ENCODE results near the gene ODAM.
"Not testable (repeated sequence)": the region's sequence is repeated elsewhere in the genome, so short reads cannot be mapped to it uniquely, and the experiment has no call there.

ODAM gene

DNA sequence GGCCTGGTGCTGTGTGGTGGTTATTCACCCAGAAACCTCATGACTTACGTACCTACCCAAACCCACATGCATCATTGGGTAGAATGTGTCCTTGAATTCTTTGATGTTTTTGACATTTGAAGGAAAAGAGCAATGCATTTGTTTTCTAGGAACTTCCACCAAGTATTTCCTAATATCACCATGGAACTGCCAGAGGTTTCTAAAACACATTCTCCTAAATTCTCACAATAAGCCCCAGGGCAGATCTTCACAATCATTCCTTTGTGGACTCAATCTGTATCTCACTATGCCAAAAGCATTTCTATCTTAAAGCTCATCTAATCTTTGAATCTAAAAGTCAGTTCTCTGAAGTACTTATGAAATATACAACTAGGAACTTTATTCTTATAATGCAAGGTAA lies 8.3 kb upstream of the ODAM start:
- DNase-seq (ENCODE audit: low read depth) = no peak
- no peak overlapping the region for H3K4me3 ChIP-seq (ENCODE audit: low read length)
- TF ChIP-seq CTCF (IDR thresholded peaks at IDR 0.05; ENCODE audit: insufficient read depth, low read depth, low read length, missing control alignments) = no peak

DNA sequence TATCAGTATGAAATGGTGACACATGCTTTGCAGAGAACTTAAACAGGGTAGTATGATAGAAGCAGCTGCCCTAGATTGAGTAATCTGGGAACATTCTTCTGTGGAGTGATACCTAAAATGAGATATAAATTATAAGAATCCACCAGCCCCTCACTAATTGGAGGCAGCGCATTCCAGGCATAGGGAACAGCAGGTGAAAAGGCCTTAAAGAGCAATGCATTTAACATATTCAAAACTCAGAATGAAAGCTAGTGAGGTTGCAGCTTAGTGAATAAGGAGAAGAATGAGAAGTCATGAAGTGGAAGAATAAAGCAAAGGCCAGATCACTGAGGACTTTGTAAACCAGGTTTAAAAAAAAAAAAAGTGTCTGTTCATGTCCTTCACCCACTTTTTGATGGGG lies 4.9 kb upstream of the ODAM start:
- H3K4me3 ChIP-seq (ENCODE audit: low read length) = no peak overlapping the region
- no peak for DNase-seq (ENCODE audit: low read depth)
- no peak for TF ChIP-seq CTCF (IDR thresholded peaks at IDR 0.05; ENCODE audit: insufficient read depth, low read depth, low read length, missing control alignments)

DNA sequence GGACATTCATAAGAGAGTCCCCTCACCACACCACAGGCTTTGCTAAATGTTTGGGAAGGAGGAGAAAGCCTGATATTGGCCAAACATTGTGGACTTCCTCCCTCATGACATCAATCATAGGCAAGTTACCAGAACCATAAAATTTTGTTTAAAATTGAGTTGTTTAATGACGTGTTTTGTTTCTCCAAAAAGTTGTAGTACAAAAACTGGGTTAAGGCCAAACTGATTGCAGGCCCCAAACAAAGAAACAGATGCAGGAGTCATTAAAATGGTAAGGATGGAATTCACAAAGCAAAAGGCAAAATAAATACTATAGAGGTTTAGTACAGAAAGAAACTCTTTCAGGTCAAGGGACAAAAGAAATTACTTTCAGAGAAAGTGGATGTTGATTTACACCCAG lies 3.9 kb upstream of the ODAM start:
- TF ChIP-seq CTCF (IDR thresholded peaks at IDR 0.05; ENCODE audit: insufficient read depth, low read depth, low read length, missing control alignments) = no peak
- H3K4me3 ChIP-seq (ENCODE audit: low read length) = no peak overlapping the region
- no peak for DNase-seq (ENCODE audit: low read depth)

- no peak for TF ChIP-seq CTCF (IDR thresholded peaks at IDR 0.05; ENCODE audit: insufficient read depth, low read depth, low read length, missing control alignments)
- no peak for DNase-seq (ENCODE audit: low read depth)
- no peak overlapping the region for H3K4me3 ChIP-seq (ENCODE audit: low read length)
Observed at GRCh38 chr4:70192895-70193294, 2.6 kb upstream of the ODAM start.

GRCh38 chr4:70196857-70197256 lies 1.3 kb downstream of the ODAM start:
- peak; percentile 54 for DNase-seq (ENCODE audit: low read depth)
- no peak overlapping the region for H3K4me3 ChIP-seq (ENCODE audit: low read length)
- TF ChIP-seq CTCF (IDR thresholded peaks at IDR 0.05; ENCODE audit: insufficient read depth, low read depth, low read length, missing control alignments) = no peak

GRCh38 chr4:70197842-70198241 lies 2.3 kb downstream of the ODAM start:
- no peak for TF ChIP-seq CTCF (IDR thresholded peaks at IDR 0.05; ENCODE audit: insufficient read depth, low read depth, low read length, missing control alignments)
- H3K4me3 ChIP-seq (ENCODE audit: low read length) = no peak overlapping the region
- DNase-seq (ENCODE audit: low read depth) = no peak

- DNase-seq (ENCODE audit: low read depth) = no peak
- no peak overlapping the region for H3K4me3 ChIP-seq (ENCODE audit: low read length)
- no peak for TF ChIP-seq CTCF (IDR thresholded peaks at IDR 0.05; ENCODE audit: insufficient read depth, low read depth, low read length, missing control alignments)
Observed at GRCh38 chr4:70203601-70204000, 8.1 kb downstream of the ODAM start.

DNA sequence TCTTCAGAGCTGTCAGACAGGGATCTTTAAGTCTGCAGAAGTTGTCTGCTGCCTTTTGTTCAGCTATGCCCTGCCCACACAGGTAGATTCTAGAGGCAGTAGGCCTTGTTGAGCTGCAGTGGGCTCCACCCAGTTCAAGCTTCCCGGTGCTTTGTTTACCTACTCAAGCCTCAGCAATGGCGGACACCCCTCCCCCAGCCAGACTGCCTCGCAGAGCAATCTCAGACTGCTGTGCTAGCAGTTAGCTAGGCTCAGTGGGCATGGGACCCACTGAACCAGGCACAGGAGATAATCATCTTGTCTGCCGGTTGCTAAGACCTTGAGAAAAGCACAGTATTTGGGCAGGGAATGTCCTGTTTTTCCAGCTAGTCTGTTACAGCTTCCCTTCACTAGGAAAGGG lies 17.2 kb downstream of the ODAM start:
- not testable (repeated sequence) for DNase-seq (ENCODE audit: low read depth); H3K4me3 ChIP-seq (ENCODE audit: low read length)

DNA sequence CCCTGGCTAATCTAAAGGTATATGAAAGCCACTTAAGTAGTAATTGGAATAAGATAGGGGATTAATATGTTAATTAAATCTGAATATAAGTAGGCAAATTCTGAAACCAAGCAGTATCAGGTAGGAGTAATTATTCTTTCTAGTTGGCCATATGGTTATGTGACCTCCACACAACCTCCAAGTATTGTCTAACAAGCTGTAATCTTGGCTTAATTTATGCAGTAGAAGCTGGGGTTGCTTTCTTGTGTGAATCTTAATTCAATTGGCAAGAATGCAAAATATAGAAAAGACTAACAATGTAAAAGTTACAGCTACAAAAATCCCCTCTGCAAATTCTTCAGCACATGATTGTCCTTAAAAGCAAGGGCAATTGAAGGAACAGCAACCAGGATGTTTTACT lies 20.6 kb downstream of the ODAM start:
- H3K4me3 ChIP-seq (ENCODE audit: low read length); DNase-seq (ENCODE audit: low read depth): not testable (repeated sequence)

DNA sequence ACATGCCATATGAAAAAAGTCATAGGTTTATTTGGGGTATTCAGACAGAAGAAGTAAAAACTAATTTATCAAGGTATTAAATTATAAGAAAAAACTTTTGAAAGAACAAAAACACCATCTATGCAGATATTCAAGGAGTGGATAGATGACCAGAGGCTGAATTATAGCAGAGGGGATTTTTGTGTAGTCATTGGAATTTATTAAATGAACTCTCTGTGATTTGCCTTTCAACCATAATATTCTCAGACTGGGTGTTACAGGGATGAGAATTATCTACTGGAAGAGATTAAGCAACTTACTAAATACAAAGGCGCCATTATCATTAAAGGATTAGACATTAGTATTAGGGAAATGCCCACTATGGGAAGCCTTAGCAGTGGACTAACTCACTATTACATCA lies 21.0 kb downstream of the ODAM start:
- not testable (repeated sequence) for H3K4me3 ChIP-seq (ENCODE audit: low read length); DNase-seq (ENCODE audit: low read depth)

DNA sequence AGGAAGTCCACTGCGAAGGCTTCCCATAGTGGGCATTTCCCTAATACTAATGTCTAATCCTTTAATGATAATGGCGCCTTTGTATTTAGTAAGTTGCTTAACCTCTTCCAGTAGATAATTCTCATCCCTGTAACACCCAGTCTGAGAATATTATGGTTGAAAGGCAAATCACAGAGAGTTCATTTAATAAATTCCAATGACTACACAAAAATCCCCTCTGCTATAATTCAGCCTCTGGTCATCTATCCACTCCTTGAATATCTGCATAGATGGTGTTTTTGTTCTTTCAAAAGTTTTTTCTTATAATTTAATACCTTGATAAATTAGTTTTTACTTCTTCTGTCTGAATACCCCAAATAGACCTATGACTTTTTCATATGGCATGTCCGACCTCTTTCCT lies 25.9 kb downstream of the ODAM start:
- not testable (repeated sequence) for H3K4me3 ChIP-seq (ENCODE audit: low read length); DNase-seq (ENCODE audit: low read depth)
